Skin of body (tissue), 2 donors: ENCODE data around the gene STX17. TPM values are rescaled to one million over a fixed set of nuclear protein-coding genes. Genes with fewer than 3 reads are reported as not detected.
"Not testable (repeated sequence)": the region's sequence is repeated elsewhere in the genome, so short reads cannot be mapped to it uniquely, and the experiment has no call there.

Experiments used
- DNase-seq: peaks from one replicate; lab custom pipeline; 2025; lab: John Stamatoyannopoulos, UW
- total RNA-seq: library from RNA; depleted of rRNA; stranded (reverse); fragments of >200 nt; gene quantifications from one replicate; pipeline ENCODE4 v1.2.3, GENCODE V29; 2014

STX17 gene
- total RNA-seq = 40.2 TPM

DNA sequence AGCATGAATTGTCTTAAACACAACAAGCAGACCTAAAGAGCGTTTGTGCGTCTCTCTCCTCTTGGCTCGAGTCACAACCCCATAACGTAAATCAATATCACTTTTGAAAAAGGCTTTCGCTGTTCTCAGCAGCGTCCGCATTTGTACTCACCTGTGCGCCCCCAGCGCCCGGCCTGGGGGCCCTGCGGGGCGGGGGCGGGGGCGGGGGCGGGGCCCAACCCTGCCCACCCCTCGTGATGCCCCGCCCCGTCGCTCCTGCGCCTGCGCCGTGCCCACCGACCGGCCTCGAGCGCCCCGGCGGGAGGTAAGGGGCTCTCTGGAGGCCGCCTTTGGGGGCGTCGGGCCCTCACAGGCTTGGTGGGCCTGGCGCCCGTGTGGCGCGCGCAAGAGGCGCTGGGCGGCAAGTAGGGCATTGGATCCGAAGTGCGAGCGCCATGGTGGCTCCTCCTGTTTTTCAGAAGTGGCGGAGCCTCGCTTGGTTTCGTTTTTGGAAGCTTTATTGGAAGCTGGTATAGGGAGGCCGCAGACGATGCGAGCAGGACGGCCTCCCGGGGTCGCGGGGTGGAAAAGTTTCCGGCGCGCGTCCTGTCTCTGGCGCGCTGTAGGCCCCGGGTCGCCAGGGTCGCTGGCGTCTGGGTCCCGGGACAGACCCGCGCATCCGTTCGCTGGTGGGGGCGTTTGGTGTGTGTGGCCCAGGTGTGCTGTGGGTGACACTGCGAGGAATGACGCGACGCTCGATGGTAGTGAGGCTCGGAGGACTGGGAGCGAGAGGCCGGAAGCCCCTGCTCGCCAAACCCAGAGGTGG is at the start of gene STX17:
STX17 (plus strand) TSS at position 252 of the 805 bp plus-strand sequence. CDS start 8,586 bp downstream, outside the sequence.
- peak; percentile 30 for DNase-seq

DNA sequence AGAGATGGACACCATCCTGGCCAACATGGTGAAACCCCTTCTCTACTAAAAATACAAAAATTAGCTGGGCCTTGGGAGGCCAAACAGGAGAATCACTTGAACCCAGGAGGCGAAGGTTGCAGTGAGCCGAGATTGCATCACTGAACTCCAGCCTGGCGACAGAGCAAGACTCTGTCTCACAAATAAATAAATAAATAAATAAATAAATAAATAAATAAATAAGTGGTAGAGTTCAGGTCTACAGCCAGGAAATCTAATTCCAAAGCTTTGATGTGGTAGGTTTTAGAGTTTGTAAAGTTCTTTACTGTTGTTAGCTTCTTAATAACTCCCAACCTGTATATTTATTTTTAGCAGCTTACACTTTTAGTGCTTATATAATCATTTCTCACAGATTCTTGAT is 48.9 kb upstream of the STX17 start:
- not testable (repeated sequence) for DNase-seq

DNA sequence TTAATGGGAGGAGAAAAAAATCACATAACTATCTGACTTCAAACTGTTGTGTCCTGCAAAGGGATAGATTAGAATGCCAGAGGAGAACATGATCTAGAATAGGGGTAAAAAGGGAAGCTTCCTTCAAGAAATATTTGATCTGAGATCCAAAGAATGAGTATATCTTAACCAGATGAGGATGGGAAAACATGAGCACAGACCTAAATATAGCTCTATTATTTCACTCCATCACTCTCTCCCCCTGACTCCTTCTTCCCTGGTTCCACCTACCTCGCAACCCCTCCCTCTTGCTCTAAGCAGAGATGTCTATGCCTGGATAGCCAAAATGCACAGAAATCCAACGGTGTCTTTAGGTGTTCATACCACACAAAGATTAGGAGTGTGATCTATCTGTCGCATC is 48.4 kb upstream of the STX17 start:
- DNase-seq = no peak

DNA sequence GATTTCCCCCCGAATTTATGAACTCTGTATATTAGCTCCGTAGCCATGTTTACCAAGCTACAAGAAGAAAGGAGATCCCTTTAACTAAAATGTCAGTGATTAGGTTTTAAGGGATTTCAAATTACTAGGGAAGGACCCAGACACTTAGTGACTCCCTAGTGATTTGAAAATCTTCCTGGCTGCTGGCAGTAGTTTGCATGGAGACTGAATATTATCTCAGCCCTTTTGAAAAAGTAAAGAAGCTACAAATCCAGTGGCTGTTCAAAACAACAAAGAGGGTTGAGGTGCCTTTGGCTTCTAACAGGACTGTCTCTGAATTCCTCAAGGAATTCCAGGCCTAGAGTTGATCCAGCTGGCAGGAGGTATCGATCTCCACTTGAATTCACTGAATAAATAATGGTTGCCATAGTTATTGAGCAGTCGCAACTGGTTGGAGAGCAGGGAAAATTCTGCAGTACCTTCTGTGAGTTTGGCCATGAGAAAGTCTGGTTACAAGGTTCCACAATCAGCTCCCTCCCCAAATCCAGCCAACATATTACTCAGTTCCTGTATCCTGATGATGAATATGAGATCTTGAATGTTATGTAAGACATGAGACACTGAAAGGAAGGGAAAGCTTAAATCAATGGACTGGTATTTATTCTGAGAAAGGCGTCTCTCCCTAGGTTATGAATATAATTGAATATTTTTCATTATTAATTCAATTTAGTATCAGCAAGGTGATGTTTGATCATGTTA is 47.0 kb upstream of the STX17 start:
- no peak for DNase-seq

DNA sequence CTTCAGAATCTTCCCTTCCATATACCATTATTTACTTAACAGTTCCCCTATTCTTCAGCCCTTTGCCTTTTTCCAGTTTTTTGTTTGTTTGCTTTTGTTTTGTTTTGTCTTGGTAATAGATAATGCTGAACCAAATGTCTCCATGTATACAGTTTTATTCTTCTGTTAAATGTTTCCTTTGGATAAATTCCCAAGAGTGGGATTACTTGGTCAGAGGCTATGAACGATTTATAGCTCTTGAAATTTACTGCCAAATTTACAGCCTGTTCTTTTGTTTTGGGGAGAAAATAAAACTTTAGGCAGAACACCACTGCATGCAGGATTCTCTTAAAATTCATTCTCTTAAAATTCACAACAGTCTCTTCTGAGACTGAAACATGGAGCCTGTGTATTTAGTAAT is 46.2 kb upstream of the STX17 start:
- peak; percentile 15 for DNase-seq

DNA sequence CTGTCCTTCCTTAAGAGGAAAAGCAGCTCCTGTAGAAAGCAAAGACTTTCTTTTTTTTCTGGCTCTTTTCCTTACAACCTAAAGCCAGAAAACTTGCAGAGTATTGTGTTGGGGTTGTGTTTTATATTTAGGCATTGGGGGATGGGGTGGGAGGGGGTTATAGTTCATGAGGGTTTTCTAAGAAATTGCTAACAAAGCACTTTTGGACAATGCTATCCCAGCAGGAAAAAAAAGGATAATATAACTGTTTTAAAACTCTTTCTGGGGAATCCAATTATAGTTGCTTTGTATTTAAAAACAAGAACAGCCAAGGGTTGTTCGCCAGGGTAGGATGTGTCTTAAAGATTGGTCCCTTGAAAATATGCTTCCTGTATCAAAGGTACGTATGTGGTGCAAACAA is 42.5 kb upstream of the STX17 start:
- no peak for DNase-seq

DNA sequence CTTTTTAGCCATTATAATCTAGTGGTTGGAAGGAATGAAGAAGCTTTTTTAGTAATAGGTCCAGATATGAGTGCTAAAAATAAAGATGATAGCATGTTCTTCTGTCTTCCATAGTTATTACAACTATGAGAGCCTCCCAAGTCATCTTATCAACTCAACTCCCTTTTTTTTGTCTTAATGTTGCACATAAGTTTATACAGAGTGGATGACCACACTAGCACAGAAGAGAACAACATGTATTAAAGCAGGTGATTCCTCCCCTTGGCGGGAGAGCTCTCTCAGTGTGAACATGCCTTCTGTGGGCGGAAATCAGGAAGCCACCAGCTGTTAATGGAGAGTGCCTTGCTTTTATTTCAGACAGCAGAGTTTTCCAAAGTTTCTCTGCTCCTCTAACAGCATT is 40.1 kb upstream of the STX17 start:
- DNase-seq = no peak

DNA sequence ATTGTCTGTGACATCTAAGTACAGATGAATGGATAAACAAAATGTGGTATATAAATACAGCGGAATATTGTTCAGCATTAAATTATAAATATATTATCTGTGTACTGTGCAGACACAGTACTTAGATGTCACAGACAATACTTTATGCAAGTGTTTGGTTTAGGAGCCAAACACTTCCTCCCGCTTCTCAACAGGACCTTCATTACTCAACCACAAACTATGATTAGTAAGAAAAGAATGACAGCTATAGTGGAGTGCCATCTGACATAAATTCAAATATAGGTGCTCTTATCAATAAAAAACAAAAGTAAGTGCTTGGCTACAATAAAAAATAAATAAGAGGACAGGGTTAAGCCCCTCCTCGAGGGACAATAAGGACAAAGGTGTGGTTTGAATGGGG is 38.9 kb upstream of the STX17 start:
- DNase-seq = no peak

DNA sequence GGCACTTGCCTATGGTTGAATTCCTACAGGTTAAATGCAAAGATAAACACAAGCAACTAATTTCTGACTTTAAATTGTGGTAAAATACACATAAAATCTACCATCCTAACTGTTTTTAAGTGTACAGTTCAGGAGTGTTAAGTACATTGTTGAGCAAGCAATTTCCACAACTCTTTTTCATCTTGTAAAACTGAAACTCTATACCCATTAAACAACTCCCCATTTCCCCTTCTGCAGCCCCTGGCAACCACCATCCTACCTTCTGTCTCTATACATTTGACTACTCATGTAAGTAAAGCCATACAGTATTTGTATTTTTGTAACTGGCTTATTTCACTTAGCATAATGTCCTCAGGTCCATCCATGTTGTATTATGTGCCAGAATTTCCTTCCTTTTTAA is 38.5 kb upstream of the STX17 start:
- no peak for DNase-seq

DNA sequence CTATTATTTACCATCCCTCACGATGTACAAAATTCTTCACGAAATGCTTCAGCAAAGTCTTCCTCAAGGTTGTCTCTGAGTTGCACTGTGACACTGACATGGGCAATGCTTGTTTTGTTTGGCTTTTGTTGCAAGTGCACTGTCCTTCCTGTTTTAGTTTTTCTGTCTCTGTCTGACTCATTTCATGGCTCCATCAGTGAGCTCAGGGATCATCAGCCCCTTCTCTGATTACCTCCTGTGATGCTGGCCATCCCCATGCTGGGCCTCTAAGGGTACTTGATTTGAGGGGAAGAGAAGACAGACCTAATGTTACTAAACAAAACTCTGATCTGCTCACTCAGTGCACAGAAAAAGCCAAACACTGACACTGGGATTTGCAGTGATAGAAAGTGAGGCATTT is 37.6 kb upstream of the STX17 start:
- DNase-seq = no peak

DNA sequence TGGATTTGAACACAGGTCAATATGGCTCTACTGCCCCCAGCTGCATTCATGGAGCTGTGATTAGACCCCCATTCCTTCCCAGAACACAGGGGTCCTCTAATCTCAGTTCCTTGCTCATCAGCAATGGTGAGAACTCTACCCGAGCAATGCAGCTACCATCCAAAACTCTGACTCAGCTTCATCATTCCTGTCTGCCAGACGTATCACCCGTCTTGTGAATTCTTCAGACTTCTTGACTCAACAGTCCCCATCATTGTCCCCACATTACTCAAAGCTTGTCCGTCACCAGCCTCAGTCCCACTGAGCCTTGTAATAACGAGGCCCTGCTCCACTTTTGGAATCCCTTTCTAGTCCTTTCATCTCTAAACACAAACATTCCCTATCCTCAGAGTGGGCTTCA is 36.3 kb upstream of the STX17 start:
- DNase-seq = no peak

DNA sequence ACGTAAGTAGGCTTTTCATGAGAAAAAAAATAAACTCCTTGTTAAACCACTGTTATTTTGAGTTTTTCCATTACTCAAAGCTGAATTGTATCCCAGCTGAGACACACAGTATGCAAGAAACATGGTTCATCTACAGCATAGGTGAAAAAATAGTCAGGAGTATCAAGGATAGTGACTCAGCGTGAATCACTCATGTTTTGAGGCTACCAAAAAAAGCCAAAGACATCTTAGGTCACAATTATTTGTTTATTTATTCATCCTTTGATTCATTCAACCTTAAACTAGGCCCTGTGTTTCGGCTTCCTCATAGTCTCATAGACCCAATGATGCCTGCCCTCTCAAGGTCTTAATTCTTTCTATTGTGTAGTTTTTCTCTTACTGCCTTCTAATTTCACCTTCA is 32.9 kb upstream of the STX17 start:
- DNase-seq = no peak

DNA sequence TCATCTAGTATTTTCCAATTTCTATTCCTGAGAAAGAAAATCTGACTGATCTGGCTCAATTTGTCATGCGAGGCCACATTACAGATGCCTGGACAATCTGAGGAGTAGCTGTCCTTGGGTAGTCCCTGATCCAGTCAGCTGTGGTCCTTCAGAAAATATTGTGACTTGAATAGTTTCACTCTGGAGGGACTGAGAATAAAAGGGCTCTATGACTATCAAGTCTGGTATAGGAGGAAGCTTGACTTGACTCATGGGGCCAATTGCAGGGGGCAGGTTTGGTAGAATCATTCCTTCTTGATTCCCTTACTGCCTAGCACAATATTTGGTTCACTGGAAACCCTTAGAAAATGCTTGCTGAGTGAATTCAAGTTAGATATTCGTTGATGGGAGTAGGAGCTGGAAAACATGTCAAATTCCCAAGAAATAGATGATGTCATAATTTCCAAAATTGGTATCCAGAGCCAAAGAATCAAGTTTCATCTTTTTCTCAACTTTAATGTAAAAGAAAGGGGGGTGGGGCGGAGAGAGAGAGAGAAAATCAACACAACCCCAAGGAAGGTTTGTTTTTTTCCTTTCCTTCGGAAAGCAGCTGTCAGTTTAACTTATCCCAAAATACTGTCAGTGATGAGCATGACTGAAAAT is 32.4 kb upstream of the STX17 start:
- no peak for DNase-seq

DNA sequence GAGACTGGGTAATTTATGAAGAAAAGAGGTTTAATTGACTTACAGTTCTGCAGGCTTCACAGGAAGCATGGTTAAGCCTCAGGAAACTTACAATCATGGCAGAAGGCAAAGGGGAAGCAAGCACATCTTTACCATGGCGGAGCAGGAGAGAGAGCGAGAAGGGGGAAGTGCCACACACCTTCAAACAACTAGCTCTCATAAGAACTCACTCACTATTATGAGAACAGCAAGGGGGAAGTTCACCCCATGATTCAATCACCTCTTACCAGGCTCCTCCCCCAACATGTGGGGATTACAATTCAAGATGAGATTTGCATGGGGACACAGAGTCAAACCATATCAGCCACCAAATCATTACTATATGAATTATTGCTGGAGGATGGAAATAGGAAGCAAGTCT is 30.3 kb upstream of the STX17 start:
- DNase-seq = no peak

DNA sequence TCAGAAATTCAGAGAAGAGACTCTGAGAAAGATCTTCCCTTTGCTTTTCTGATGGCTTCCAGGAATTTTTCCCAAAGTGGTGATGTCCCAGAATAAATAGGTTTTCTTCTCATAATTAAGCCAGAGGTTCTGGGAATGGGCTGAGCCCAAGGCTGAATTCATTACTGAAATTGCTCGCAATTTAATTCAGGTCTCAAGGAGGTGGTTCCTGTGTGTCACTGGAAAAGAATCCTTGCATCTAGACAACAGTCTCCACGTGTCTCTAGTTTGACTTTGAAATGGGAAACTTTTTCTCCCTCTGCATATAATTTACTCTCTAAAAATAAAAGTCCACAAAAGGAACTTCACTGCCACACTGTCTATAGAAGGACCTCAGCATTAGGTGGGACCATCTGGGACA is 27.8 kb upstream of the STX17 start:
- no peak for DNase-seq

DNA sequence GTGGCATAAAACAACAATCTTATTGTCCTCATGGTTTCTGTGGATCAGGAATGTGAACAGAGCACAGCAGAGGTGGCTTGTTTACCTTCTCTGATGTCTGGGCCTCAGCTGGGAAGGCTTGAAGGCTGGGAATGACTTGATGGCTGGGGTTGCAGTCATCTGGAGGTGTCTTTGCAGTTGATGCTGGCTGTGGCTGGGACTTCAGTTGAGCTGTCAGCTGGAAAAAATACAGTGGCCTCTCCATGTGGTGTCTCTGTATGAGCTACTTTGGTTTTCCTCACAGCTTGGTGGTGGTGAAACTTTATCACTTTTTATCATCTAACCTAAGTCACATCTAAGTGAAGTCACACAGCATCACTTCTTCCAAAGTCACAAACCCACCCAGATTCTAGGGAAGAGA is 24.7 kb upstream of the STX17 start:
- DNase-seq = no peak

DNA sequence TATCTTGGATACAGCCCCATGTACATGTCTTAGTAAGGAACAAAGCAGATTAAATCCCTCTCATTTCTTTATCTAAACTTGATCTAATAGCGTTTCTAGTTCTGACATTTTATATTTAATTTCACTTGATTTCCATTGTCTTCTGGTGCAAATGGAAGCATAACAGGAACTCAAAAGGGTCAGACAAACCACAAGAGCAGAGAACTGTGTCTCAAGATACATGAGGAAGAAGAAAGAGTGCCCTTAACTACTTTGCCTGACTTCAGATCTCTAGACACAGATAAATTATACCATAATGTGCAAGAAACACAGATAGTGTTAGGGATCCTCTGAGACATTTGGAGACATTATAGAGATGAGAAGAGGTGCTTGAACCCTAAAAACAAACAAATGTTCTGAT is 20.7 kb upstream of the STX17 start:
- DNase-seq = no peak

DNA sequence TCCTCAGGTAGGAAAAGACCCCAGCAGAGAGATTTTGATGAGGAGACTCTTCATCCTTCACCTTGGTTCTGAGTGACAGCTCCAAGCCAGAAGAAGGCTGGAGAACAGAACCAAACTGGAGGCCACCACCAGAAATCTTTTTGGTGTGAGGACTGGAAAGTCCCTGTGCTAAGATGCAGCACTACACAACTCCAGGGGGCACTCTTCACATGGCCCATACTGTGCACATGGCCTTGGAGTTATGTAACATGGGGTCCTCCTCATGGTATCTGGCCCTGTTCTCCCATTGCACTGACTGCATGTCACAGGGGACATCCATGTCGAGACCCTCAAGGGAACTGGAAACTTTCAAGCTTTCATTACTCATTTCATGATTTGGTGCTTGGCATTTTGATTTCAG is 17.3 kb upstream of the STX17 start:
- DNase-seq = no peak

DNA sequence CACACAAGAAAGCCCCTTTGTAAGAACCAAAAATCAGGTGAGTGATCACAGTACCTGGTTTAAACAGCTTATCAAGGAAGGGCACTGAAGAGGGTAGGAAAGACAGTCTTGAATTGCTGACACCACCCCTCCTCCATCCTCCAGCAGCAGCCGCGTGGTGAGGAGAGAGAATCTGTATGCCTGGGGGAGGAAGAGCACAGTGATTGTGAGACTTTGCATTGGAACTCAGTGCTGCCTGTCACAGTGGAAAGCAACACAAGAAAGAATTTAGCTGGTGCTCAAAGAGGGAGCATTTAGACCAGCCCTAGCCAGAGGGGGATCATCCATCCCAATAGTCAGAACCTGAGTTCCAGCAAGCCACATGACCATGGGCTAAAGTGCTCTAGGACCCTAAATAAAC is 11.6 kb upstream of the STX17 start:
- DNase-seq = no peak

DNA sequence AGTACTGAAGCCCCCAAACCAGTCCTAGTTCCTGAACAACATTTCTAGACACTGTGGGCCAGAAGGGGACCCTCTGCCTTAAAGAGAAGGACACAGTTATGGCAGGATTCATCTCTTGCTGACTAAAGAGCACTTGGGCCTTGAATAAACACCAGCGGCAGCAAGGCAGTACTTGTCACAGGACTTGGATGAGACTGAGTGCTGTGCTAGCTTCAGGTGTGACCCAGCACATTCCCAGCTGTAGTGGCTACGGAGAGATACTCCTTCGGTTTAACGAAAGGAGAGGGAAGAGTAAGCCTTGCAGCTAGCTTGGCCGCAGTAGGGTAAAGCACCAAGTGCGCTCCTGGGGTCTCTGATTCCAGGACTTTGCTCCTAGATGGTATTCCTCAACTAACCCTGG is 10.9 kb upstream of the STX17 start:
- DNase-seq = no peak

DNA sequence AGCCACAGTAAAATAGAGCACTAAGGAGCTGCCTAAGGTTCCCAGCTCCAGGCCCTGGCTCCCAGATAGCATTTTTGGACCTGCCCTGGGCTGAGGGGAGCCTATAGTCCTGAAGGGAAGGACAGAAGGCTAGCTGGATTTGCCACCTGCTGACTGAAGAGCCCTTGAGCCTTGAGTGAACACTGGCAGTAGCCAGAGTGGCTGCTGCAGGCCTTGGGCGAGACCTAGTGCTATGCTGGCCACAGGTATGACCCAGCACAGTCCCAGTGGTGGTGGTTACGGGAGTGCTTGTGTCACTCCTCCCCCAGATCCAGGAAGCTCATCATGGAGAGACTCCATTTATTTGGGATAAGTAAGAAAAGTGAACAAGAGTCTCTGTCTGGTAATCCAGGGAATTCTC is 10.3 kb upstream of the STX17 start:
- no peak for DNase-seq

DNA sequence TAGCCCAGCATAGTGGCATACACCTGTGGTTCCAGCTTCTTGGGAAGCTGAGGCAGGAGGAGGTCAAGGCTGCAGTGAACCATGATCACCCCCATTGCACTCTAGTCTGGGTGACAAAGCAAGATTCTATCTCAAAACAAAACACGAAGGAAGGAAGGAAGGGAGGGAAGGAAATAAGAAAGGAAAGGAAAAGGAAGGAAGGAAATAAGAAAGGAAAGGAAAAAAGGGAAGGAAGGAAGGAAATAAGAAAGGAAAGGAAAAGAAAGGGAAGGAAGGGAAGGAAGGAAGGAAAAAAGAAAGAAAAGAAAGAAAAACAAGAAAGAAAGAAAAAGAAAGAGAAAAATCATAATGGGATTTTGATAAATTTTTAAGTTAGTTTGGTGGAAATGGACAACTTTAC is 3.1 kb upstream of the STX17 start:
- DNase-seq = no peak
